Neural cell (in vitro differentiated cells): ENCODE measurements around the gene MPDZ.

Experiments
- EP300 ChIP-seq: fragments of 450-650 bp; conservative IDR thresholded peaks from 2 replicates; pipeline ENCODE4 v1.6.1; 2014; ENCODE audit warnings: antibody characterized with exemption, mild to moderate bottlenecking, moderate library complexity; ENCODE audit not compliant: poor library complexity, severe bottlenecking
- EZH2 ChIP-seq: fragments of 200-600, 300-800 bp; shearing (Covaris generic), sonication (generic); IDR thresholded peaks from 2 replicates; pipeline ENCODE4 v1.6.1; 2014; ENCODE audit warnings: antibody characterized with exemption, low read length, borderline replicate concordance, mild to moderate bottlenecking; ENCODE audit not compliant: insufficient read depth, poor library complexity, severe bottlenecking
- POLR2AphosphoS5 ChIP-seq: IDR thresholded peaks from 2 replicates; pipeline ENCODE4 v1.6.1; 2012
- TF ChIP-seq, protein P1 (sequence below): fragments of 450-650 bp; IDR thresholded peaks from 2 replicates; pipeline ENCODE4 v1.5.1; 2014; ENCODE audit warnings: antibody characterized with exemption, mild to moderate bottlenecking, moderate library complexity; ENCODE audit not compliant: poor library complexity, severe bottlenecking

DNA sequence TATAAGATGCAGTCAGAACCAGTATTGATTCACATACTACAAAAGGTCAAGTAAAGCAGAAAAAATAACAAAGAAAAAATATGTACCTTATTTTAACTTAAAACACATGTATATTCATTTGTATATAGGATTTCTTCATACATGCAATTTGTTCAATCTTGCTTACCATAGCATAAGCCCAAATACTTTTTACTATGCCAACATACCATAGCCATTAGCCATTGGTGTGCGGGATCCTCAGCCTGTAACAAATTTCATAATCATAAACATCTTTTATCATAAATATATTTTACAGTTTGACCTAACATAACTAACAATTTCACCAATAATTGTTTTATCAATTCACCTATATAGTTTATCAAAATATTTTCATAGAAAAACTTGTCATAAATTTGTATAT, 51.1 kb downstream of the MPDZ start:
- no peak for TF ChIP-seq EP300
- no peak for TF ChIP-seq POLR2AphosphoS5
- TF ChIP-seq, protein P1, sequence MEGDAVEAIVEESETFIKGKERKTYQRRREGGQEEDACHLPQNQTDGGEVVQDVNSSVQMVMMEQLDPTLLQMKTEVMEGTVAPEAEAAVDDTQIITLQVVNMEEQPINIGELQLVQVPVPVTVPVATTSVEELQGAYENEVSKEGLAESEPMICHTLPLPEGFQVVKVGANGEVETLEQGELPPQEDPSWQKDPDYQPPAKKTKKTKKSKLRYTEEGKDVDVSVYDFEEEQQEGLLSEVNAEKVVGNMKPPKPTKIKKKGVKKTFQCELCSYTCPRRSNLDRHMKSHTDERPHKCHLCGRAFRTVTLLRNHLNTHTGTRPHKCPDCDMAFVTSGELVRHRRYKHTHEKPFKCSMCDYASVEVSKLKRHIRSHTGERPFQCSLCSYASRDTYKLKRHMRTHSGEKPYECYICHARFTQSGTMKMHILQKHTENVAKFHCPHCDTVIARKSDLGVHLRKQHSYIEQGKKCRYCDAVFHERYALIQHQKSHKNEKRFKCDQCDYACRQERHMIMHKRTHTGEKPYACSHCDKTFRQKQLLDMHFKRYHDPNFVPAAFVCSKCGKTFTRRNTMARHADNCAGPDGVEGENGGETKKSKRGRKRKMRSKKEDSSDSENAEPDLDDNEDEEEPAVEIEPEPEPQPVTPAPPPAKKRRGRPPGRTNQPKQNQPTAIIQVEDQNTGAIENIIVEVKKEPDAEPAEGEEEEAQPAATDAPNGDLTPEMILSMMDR: no peak
- no peak for TF ChIP-seq EZH2
